ENCODE results near the gene ADISSP. TPM values are rescaled to one million over a fixed set of nuclear protein-coding genes. Genes with fewer than 3 reads are reported as not detected.

Gene ADISSP
- total RNA-seq, 4 donors from 2014 or later = 20.1 to 115 (median 22.8) TPM

GRCh38 chr20:3744806-3745685 is 22.5 kb downstream of the ADISSP start:
- TF ChIP-seq, protein P1, sequence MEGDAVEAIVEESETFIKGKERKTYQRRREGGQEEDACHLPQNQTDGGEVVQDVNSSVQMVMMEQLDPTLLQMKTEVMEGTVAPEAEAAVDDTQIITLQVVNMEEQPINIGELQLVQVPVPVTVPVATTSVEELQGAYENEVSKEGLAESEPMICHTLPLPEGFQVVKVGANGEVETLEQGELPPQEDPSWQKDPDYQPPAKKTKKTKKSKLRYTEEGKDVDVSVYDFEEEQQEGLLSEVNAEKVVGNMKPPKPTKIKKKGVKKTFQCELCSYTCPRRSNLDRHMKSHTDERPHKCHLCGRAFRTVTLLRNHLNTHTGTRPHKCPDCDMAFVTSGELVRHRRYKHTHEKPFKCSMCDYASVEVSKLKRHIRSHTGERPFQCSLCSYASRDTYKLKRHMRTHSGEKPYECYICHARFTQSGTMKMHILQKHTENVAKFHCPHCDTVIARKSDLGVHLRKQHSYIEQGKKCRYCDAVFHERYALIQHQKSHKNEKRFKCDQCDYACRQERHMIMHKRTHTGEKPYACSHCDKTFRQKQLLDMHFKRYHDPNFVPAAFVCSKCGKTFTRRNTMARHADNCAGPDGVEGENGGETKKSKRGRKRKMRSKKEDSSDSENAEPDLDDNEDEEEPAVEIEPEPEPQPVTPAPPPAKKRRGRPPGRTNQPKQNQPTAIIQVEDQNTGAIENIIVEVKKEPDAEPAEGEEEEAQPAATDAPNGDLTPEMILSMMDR (IDR thresholded peaks at IDR 0.05; ENCODE audit: low read depth) = no peak

DNA sequence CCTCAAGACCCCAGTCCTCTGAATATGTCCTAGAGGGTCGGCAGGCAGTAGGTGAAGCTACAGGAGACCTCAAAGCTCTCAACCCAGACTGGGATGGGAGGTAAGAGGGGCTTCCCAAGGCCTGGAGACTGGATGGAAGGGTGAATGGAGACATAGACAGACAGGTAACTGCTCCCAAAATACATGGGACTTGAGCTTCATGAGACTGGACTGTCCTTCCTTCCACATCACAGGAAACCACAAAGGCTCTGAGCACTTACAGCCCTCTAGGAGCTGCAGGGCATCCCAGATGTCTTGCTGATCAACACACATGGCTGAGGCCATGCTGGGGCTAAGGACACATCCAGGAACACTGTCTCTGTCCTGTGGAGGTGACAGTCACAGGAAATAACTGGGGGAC is 23.5 kb downstream of the ADISSP start:
- TF ChIP-seq, protein P1 (IDR thresholded peaks at IDR 0.05; ENCODE audit: low read depth) = no peak

DNA sequence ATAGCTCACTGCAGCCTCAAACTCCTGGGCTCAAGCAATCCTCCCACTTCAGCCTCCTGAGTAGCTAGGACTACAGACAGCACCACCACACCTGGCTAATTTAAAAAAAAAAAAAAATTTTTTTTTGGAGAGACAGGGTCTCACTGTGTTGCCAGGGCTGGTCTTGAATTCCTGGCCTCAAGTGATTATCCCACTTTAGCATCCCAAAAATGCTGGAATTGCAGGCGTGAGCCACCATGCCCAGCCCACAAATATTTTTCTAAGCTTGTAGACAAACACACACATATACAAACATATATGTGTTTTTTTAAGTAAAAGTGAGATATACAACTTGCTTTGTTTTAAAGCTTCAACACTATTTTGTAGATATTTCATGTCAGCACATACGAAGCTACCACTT is 24.3 kb downstream of the ADISSP start:
- TF ChIP-seq, protein P1 (IDR thresholded peaks at IDR 0.05; ENCODE audit: low read depth) = no peak

- TF ChIP-seq, protein P1 (IDR thresholded peaks at IDR 0.05; ENCODE audit: low read depth) = no peak
Observed at GRCh38 chr20:3741836-3742458, 25.6 kb downstream of the ADISSP start.

DNA sequence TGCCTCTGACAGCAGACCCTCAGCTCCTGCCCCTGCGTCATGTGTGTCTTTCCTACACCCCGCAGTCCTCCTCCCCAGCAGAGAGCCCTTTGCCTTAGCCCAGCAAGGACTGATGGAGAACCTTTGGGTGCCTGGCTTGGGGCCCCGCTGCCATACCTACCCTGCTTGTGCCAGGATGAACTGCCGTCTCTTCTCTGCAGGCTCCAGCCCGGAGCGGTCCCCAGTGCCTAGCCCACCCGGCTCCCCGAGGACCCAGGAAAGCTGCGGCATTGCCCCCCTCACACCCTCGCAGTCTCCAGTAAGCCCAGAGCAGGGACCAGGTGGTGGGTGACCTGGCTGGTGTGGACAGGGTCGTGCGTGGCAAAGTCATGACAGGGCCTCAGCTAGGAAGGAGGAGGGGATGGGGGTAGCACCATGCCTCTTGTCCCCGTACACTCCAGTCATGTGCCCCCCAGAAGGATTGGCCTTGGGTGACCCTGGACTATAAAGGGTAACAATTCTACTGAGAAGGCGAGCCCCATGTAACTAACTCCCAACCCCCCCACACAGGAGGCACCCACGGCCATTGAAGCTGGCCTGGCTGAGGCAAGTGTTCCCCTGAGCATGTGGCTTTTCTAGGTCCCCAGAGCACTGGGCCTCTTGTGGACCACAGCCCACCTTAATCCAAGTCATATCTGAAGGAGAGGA is 26.8 kb downstream of the ADISSP start:
- TF ChIP-seq, protein P1 (IDR thresholded peaks at IDR 0.05; ENCODE audit: low read depth) = no peak

DNA sequence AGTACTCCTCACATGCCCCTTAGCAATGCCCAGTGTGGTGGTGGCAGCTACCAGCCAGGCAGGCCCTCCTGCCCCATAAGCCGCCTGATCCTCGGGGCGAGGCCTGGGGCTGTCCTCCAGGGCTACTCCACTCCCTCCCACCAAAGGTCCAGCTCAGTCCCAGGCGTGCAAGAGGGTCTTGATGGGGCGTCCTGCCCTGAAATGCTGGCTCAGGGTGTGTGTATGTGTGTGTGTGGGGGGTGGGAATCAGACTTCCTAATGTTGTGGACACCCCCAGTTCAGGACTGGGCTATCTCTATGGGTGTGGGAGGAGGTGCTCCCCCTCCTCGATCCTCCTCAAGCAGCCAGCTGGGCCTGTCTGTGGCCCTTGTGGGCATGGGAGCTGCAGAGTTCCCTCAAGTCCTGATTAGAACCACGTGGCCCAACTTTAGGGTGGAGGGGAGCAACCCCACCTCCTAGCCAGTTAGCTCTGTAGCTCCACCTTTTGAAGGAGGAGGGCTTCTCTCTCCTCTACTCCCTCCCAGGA is 27.6 kb downstream of the ADISSP start:
- TF ChIP-seq, protein P1 (IDR thresholded peaks at IDR 0.05; ENCODE audit: low read depth) = no peak
